NCI-H69 (cell line): Measurements from ENCODE around the gene MASP2.
"Not testable (repeated sequence)": the region's sequence is repeated elsewhere in the genome, so short reads cannot be mapped to it uniquely, and the experiment has no call there.

Experiments
- DNase-seq: peaks from one replicate; lab custom pipeline; 2025; lab: John Stamatoyannopoulos, UW

Gene MASP2

DNA sequence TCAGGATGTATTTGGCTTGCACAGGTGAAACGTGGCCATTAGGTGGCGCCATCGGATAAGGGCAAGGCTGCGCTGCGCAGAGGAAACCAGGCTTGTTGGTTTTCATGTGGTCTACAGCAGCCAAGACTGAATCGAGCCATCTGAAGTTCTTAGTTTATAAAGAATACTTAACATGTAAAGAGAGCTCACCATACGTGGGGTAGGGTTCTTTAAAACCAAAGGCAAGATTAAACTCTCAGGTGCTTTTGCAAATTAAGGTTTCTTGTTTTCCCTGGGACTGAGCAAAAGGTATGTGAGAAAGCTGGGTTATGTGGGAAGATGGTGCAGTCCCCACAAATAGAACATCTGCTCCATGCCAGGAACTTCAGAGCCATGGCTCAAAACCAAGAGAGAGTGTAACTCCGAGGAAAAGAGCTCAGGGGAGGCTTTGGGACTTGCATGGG, 9.3 kb downstream of the MASP2 start:
- peak; percentile 82 for DNase-seq

DNA sequence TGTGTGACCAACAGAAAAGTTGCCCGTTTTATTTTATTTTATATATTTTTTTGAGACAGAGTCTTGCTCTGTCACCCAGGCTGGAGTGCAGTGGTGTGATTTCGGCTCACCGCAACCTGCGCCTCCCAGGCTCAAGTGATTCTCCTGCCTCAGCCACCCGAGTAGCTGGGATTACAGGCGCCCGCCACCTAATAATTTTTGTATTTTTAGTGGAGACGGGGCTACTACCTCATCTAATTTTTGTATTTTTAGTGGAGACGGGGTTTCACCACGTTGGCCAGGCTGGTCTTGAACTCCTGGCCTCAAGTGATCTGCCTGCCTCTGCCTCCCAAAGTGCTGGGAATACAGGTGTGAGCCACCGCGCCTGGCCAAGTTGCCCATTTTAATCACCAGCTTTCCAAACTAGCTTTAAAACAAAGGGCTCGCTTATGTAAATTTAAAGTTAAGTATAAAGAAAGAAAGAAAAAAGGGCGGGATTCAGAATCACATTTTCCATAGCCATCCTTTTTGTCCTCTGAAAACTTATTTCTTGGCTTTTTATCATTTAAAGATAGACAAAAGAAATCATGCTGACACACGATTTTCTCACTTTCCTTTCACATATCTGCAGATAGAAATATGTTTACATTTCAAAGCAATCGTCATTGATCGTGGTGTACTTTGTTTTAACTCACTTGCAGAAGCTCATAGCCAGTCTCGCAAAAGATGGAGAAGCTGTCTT, 9.9 kb downstream of the MASP2 start:
- DNase-seq, result not testable (repeated sequence)

DNA sequence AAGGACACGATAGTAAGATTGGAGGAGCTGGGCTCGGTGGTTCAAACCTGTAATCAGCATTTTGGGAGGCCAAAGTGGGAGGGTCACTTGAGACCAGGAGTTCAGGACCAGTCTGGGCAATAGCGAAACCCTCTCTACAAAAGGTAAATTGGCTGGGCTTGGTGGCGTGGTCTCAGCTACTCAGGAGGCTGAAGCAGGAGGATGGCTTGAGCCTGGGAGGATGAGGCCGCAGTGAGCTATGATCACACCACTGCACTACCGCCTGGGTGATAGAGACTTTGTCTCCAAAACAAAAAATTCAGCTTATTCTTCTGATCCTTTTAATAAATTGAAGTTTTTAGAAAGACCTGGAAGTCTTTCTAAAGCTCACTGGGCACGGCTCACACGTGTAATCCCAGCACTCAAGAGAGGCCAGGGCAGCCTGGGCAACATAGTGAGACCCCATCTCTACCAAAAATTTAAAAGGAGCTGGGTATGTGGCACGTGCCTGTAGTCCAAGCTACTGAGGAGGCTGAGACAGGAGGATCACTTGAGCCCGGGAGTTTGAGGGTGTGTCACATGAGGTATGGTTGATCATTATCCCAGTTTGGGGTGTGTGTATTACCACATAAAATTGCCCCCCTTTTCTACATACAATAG, 15.3 kb downstream of the MASP2 start:
- DNase-seq, result no peak

DNA sequence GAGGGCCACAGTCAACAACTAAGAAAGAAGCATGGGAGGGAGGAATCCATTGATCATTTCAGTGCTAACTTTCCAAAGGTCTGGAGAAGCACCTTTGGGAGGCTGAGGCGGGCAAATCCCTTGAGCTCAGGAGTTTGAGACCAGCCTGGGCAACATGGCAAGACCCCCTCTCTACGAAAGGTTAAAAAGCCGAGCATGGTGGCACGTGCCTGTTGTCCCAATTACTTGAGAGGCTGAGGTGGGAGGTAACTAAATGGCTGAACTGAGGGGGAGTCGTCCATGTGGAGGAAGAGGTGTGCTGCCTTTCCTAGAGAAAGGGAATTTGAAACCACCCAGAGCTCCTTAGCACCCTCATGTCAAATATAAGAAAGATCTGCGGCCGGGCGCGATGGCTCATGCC, 16.2 kb downstream of the MASP2 start:
- no peak for DNase-seq

DNA sequence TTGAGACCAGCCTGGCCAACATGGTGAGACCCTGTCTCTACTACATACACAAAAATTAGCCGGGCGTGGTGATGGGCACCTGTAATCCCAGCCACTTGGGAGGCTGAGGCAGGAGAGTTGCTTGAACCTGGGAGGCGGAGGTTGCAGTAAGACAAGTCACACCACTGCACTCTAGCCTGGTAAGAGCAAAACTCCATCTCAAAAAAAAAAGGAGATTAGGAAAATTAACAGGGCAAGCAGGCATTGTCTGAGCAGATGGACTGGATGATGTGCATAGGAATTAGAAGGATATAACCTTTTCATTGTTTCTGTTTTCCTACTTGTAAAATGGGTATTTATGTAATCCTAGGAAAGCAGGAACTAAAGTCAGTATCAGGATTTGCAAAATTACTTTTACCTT, 19.0 kb downstream of the MASP2 start:
- no peak for DNase-seq

DNA sequence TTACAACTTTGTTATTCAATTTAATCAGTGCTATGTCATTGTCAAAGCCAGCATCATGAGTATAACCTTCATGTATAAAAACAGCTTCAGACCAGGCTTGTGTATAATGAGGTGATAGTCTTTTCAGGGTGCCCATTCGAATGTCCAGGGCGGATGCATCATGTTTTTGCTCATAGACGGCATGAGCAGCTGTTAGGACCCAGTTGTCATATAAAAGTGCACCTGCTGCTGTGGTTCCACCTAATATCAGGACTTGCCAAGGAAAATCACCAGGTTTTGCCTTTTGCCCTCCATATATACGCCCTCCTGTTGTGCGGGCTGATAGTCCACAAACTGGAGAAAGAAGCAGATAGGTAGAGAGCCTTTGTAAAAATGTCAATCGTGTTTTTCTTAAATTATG, 19.7 kb downstream of the MASP2 start:
- DNase-seq, result no peak

DNA sequence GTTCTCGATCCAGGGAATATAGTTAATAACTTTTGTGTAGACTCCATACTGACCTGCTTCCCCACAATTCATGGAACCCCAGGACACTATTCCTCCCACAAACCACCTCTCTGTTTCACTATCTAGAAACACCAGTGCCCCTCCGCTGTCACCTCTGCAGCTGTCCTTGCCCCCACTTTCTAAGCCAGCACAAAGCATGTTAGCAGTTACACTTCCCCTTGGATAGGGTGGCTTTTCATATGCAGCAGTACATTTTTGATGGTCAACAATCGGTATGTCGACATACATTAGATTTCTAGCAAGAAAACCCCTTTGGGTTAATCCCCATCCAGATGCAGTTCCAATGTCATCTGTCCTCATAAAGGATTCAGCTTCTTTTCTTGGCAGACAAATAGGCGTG, 20.1 kb downstream of the MASP2 start:
- DNase-seq, result no peak

DNA sequence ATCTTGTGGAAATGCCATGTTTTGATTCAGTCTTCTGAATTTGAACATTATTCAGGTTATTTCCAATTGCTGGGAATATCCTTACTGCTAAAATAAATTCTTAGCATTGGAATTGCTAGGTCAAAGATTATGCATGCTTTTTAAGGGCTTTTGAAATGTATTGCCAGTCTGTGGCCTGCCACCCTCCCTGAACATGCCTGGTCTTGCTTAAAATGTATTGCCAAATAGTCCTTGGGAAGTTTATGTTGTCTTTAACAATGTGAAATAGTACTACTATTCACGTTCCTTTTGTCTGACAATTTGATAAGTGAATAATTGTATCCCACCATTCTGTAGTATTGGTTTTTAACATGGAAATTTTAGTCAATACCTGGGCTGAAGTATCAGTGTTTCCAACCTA, 21.0 kb downstream of the MASP2 start:
- no peak for DNase-seq

DNA sequence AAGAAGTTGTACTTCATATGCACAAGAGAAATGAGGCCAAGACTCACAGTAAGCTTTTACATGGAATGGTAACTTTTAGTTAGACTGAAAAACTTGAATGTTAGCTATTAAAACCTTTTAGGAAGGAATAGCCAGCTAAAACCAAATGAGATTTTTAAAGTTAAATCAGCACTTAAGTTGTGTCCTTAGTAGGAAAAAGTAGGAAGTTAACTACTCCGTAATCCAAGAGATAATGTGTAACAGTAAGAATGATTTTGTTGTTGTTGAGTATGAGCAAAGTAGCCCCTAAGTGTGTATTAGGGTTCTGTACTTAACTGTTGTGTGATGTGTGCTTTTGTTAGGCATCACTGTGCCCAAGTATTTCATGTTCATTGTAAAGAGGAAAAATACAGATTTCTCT, 21.4 kb downstream of the MASP2 start:
- DNase-seq, result no peak

DNA sequence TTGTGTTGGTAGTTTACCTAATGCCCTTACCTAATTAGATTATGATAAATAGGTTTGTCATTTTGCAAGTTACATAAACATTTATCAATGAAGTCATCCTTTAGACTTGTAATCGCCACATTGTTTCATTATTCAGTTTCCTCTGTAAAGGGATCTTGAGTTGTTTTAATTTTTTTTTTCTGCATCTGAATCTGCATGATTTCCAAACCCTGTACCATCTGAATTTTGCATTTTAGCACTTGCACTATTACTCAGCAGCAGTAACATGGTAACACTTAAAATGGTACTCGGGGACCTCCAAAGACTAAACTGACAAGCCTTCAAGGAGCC, 22.2 kb downstream of the MASP2 start:
- no peak for DNase-seq

DNA sequence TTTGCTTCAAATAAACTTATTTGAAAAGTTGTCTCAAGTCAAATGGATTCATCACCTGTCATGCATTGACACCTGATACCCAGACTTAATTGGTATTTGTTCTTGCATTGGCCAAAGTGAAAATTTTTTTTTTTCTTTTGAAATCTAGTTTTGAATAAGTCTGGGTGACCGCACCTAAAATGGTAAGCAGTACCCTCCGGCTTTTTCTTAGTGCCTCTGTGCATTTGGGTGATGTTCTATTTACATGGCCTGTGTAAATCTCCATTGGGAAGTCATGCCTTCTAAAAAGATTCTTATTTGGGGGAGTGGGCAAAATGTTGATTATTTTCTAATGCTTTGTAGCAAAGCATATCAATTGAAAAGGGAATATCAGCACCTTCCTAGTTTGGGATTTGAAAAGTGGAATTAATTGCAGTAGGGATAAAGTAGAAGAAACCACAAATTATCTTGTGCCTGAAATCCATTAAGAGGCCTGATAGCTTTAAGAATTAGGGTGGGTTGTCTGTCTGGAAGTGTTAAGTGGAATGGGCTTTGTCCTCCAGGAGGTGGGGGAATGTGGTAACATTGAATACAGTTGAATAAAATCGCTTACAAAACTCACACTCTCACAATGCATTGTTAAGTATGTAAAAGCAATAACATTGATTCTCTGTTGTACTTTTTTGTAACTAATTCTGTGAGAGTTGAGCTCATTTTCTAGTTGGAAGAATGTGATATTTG, 22.7 kb downstream of the MASP2 start:
- DNase-seq, result no peak

DNA sequence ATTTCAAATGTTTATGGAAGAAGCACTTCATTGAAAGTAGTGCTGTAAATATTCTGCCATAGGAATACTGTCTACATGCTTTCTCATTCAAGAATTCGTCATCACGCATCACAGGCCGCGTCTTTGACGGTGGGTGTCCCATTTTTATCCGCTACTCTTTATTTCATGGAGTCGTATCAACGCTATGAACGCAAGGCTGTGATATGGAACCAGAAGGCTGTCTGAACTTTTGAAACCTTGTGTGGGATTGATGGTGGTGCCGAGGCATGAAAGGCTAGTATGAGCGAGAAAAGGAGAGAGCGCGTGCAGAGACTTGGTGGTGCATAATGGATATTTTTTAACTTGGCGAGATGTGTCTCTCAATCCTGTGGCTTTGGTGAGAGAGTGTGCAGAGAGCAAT, 23.8 kb downstream of the MASP2 start:
- DNase-seq, result no peak

DNA sequence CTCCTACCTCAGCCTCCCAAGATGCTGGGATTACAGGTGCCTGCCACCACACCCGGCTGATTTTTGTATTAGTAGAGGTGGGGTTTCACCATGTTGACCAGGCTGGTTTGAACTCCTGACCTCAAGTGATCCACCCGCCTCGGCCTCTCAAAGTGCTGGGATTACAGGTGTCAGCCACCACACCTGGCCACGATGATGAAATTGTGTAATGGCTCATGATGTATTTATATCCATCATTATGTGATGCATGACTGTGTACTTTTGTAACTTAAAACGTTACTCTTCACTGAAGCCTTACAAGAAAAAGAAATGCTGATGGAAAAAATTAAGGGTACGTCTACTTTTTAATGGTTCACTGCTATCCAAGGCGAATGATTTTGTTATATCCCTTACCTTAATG, 27.1 kb downstream of the MASP2 start:
- DNase-seq, result no peak

DNA sequence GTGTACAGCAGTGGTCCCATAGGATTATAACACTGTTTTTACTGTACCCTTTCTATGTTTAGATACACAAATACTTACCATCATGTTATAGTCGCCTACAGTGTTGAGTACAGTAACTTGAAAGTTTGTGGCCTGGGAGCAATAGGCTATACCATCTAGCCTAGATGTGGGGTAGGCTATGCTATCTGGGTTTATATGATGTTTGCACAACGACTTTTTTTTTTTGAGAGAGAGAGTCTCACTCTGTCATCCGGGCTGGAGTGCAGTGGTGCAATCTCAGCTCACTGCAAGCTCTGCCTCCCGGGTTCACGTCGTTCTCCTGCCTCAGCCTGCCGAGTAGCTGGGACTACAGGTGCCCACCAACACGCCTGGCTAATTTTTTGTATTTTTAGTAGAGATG, 27.7 kb downstream of the MASP2 start:
- not testable (repeated sequence) for DNase-seq

DNA sequence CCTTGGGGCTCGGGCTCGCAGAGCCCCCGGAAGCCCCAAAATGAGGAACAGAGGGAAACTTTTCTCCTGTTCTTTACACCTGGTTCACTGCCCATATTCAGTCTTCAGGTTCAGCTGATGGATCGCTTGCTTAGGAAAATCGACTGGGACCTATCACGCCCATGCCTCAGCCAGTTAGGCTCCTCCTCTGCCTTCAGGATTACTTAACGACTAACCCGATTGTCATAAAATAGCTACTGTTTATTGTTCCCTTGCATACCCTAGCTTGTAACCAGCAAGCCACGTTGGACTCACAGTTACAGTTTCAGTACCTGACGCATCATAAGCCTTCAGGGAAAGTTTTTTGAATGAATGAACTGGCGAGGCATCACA, 33.9 kb downstream of the MASP2 start:
- DNase-seq, result no peak

DNA sequence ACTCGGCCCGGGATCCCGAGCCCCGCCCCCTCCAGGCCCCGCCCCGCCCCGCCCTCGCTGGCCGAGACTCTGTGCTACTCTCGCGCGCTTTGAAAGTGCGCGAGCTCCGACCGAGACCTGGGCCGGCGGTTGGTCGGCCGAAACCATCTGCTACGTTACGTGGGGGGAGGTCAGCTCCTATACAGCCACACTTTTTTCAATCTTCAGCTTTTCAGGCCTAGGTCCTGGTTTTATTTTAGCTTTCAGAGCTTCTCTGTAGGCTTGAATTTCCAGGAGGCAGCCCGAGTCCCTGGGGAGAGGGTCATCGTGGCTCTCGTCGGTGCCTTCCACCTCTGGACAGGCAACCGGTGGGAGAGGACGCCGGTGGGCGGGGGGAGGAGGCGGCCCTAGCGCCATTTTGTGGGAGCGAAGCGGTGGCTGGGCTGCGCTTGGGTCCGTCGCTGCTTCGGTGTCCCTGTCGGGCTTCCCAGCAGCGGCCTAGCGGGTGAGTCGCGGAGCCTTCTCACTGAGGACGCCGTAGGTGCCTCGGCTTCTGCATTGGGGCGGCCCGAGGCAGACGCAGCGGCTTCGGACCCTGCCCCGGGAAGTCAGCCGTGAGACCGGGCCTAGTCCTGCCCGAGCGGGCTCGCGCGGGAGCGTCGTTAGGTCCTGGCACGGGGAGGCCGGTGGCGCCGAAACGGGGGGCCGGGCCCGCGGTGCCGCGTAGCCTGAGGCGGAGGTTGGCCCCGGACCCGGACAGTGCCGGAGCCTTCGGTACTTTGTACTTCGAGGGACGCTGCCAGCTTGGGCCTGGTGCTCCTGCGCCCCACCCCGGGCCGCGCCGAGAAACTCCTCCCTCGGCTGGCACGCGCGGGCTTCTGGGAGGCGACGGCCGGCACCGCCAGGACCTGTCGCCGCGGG, 34.5 kb downstream of the MASP2 start, which contains the start of gene TARDBP:
Gene TARDBP, plus strand, starts transcription at position 395 of the 900 bp plus-strand sequence. CDS start 1,074 bp downstream, outside the sequence.
- peak; percentile 90 for DNase-seq

DNA sequence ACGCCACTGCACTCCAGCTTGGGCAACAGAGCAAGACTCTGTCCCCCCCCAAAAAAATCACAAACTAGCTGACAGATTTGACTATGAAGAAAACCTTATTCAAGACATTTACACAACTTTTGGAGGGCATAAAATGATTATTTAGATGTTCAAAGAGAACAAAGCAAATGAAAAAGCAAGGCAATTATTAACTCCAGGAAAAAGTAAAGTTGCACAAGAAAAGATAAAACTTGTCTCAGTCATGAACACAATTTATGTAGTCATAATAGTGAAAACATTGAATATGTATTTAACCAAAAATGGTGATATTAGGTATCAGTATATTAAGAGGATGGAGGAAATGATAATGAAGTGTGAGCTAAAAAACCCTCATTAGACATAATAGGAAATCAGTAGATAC, 46.5 kb downstream of the MASP2 start:
- DNase-seq, result no peak

DNA sequence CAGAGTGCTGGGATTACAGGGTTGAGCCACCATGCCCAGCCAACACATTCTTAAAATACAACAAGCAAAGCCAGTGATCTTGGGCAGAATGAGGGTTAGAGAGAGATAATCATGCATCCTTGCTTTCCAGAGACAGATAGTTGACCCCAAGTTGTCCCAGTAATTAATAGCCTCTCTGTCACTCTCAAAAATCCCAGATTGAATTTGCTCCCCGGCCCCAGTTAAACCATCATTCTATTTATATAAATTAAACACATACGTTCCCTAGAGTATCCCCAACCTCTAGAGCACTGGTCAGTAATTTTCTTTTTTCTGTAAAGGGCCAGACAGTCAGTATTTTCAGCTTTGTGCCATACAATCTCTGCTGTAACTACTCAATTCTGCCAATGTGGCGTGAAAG, 50.9 kb downstream of the MASP2 start:
- no peak for DNase-seq

DNA sequence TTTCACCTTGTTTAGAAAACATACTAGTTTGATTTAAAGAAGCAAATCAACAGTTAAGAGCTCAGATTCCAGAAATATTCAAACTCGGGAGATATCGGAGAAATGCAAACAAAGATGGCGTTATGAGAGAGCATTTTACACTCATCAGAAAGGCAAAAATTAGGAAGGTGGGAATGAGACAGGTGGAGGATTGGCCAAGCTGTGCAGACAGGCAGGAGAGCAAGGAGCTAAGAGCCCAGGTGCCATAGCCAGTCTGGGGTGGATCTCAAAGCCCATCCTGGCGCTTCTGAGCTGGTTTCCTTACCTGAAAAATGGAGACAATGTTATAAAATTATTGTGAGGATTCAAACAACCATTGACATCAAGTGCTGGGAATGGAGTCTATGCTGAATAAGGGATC, 54.2 kb downstream of the MASP2 start:
- no peak for DNase-seq

DNA sequence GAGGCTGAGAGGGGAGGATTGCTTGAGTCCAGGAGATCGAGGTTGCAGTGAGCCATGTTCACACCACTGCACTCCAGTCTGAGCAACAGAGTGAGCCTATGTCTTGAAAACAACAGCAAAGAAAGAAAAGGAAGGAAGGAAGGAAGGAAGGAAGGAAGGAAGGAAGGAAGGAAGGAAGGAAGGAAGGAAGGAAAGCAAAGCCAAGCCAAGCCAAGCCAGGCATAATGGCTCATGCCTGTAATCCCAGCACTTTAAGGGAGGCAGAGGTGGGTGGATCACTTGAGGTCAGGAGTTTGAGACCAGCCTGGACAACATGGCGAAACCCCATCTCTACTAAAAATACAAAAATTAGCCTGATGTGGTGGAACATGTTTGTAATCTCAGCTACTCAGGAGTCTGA, 55.0 kb downstream of the MASP2 start:
- DNase-seq, result not testable (repeated sequence)

DNA sequence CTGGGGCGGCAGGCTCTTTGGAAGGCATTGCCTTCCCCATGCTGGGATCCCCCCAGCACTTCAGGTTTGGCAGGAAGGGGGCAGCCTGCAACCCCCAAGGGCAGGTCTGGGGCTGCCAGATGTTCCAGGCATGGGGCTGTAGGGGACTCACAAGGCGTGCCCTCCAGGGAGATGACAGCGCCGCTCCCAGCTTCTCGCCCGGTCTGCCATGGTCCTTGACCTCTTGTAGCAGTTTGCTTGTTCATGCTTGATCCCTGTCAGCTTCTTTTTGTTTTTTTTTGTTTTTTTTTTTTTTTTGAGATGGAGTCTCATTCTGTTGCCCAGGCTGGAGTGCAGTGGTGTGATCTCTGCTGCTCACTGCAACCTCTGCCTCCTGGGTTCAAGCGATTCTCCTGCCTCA, 56.2 kb downstream of the MASP2 start:
- DNase-seq, result no peak

DNA sequence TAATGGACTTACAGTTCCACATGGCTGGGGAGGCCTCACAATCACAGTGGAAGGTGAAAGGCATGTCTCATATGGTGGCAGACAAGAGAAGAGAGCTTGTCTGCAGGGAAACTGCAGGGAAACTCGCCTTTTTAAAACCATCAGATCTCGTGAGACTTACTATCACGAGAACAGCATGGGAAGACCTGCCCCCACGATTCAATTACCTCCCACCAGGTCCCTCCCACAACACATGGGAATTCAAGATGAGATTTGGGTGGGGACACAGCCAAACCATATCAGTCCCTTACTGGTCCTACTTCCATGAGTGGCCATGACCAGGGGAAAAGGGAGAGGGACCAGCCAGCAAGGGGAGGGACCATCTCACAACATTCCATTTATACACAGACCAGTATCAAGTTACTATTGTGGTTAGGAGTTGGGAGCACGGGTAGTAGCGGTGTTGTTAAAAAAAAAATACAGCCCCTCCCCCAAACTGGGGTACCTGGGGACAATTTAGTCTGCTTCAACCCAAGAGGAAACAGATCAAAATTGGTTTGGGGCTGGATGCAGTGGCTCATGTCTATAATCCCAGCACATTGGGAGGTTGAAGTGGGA, 57.0 kb downstream of the MASP2 start:
- not testable (repeated sequence) for DNase-seq
